HEK293T (cell line): ENCODE results near the gene TRIM28.

Experiments
- BHLHE40 ChIP-seq: fragments of 450-650 bp; IDR thresholded peaks from 2 replicates; pipeline ENCODE4 v1.6.1; 2016; ENCODE audit warnings: mild to moderate bottlenecking, moderate library complexity, borderline replicate concordance
- L3MBTL2 ChIP-seq: fragments of 450-650 bp; conservative IDR thresholded peaks from 2 replicates; pipeline ENCODE4 v1.6.1; 2016; ENCODE audit warnings: mild to moderate bottlenecking
- PKNOX1 ChIP-seq: fragments of 450-650 bp; IDR thresholded peaks from 2 replicates; pipeline ENCODE4 v1.6.1; 2016

- TF ChIP-seq BHLHE40 (no peak), L3MBTL2 (no peak), PKNOX1 (no peak)
These were observed 29.3 kb upstream of the TRIM28 start for GRCh38 chr19:58514564-58515022.
